Ectodermal cell (in vitro differentiated cells): ENCODE data around the gene OR6P1.

Experiments
- H3K27ac ChIP-seq: 2 replicates; pipeline ENCODE4 v1.7.0; 2013; ENCODE audit warnings: mild to moderate bottlenecking, low read depth, low read length; ENCODE audit not compliant: insufficient read depth, poor library complexity, severe bottlenecking
- H3K27me3 ChIP-seq: 2 replicates; pipeline ENCODE4 v1.7.0; 2013; ENCODE audit warnings: mild to moderate bottlenecking, low read length; ENCODE audit not compliant: insufficient read depth, control insufficient read depth, poor library complexity, severe bottlenecking
- H3K36me3 ChIP-seq: one replicate; pipeline ENCODE4 v1.7.0; 2013; ENCODE audit warnings: low read length; ENCODE audit not compliant: control insufficient read depth, insufficient read depth
- H3K4me1 ChIP-seq: one replicate; pipeline ENCODE4 v1.7.0; 2013; ENCODE audit warnings: low read length; ENCODE audit not compliant: control insufficient read depth, insufficient read depth
- H3K4me3 ChIP-seq: 2 replicates; pipeline ENCODE4 v1.7.0; 2013; ENCODE audit warnings: low read depth, low read length, control low read depth; ENCODE audit not compliant: insufficient read depth
- H3K9me3 ChIP-seq: 2 replicates; pipeline ENCODE4 v1.7.0; 2013; ENCODE audit warnings: mild to moderate bottlenecking, low read length, moderate library complexity; ENCODE audit not compliant: control insufficient read depth
- WGBS, 2 experiments: methylation state at CpG; one replicate each; pipeline ENCODE4 v1.1.7; 2013; ENCODE audit warnings: missing lambda C conversion rate in 2 of 2; 5-methylcytosine and 5-hydroxymethylcytosine counted together

Gene OR6P1

GRCh38 chr1:158572226-158572625 is 1.8 kb upstream of the OR6P1 start:
- H3K4me1 ChIP-seq: no peaks in the 10 kb centered on the region
- H3K27me3 ChIP-seq: no peaks in the 10 kb centered on the region
- no peak overlapping the region for H3K4me3 ChIP-seq
- no peaks in the 10 kb centered on the region for H3K9me3 ChIP-seq
- H3K27ac ChIP-seq: no peak overlapping the region
- 91 to 100% methylated on average over 1 of the region's 1 CpG for WGBS, 2 experiments
- no peaks in the 10 kb centered on the region for H3K36me3 ChIP-seq

- Histone ChIP-seq H3K9me3 (no peaks in the 10 kb centered on the region), H3K27ac (no peak overlapping the region), H3K4me3 (no peak overlapping the region), H3K36me3 (no peaks in the 10 kb centered on the region), H3K4me1 (no peaks in the 10 kb centered on the region), H3K27me3 (no peaks in the 10 kb centered on the region)
- WGBS, 2 experiments: 91 to 95% methylated on average over 2 of the region's 2 CpGs
Observed at GRCh38 chr1:158564608-158565007, 5.8 kb downstream of the OR6P1 start.

- 86% methylated on average over 1 of the region's 2 CpGs; no CpG with 5 or more reads in 1 of the 2 experiments for WGBS, 2 experiments
- Histone ChIP-seq H3K27ac (no peak overlapping the region), H3K4me3 (no peak overlapping the region), H3K36me3 (no peaks in the 10 kb centered on the region), H3K4me1 (no peaks in the 10 kb centered on the region), H3K27me3 (no peaks in the 10 kb centered on the region), H3K9me3 (no peaks in the 10 kb centered on the region)
Observed at GRCh38 chr1:158563853-158564252, 6.5 kb downstream of the OR6P1 start.

- no peaks in the 10 kb centered on the region for H3K4me1 ChIP-seq
- no peaks in the 10 kb centered on the region for H3K27me3 ChIP-seq
- no peak overlapping the region for H3K27ac ChIP-seq
- H3K36me3 ChIP-seq: no peaks in the 10 kb centered on the region
- no peaks in the 10 kb centered on the region for H3K9me3 ChIP-seq
- WGBS, 2 experiments: 100% methylated on average over 1 of the region's 1 CpG
- H3K4me3 ChIP-seq: no peak overlapping the region
Observed at GRCh38 chr1:158559696-158560095, 10.7 kb downstream of the OR6P1 start.

GRCh38 chr1:158554352-158554751 is 16.0 kb downstream of the OR6P1 start, which contains the start of gene OR6Y1:
OR6Y1 (minus strand) TSS chr1:158554405; CDS start chr1:158548105, 6,300 bp downstream.
- 85 to 92% methylated on average over 1 to 3 of the region's 3 CpGs for WGBS, 2 experiments
- Histone ChIP-seq H3K4me1 (no peaks in the 10 kb centered on the region), H3K36me3 (no peaks in the 10 kb centered on the region), H3K4me3 (no peak within 1 kb of the TSS), H3K9me3 (no peaks in the 10 kb centered on the region), H3K27me3 (no peaks in the 10 kb centered on the region), H3K27ac (no peak within 1 kb of the TSS)

- Histone ChIP-seq H3K36me3 (no peaks in the 10 kb centered on the region), H3K4me1 (no peaks in the 10 kb centered on the region), H3K27ac (no peak overlapping the region), H3K4me3 (no peak overlapping the region), H3K9me3 (no peaks in the 10 kb centered on the region), H3K27me3 (no peaks in the 10 kb centered on the region)
- WGBS, 2 experiments: 93 to 97% methylated on average over 1 of the region's 1 CpG
Observed at GRCh38 chr1:158552296-158552695, 18.1 kb downstream of the OR6P1 start.

- H3K9me3 ChIP-seq: no peaks in the 10 kb centered on the region
- H3K4me3 ChIP-seq: no peak overlapping the region
- no peak overlapping the region for H3K27ac ChIP-seq
- H3K36me3 ChIP-seq: no peaks in the 10 kb centered on the region
- no peaks in the 10 kb centered on the region for H3K27me3 ChIP-seq
- H3K4me1 ChIP-seq: no peaks in the 10 kb centered on the region
- WGBS, 2 experiments: 96 to 97% methylated on average over 2 of the region's 2 CpGs
Observed at GRCh38 chr1:158547533-158547932, 22.8 kb downstream of the OR6P1 start.

- Histone ChIP-seq H3K27ac (no peak overlapping the region), H3K9me3 (no peaks in the 10 kb centered on the region), H3K27me3 (no peaks in the 10 kb centered on the region), H3K4me1 (no peaks in the 10 kb centered on the region), H3K36me3 (no peaks in the 10 kb centered on the region), H3K4me3 (no peak overlapping the region)
- 82% methylated on average over 2 of the region's 2 CpGs; no CpG with 5 or more reads in 1 of the 2 experiments for WGBS, 2 experiments
Observed at GRCh38 chr1:158537609-158538008, 32.8 kb downstream of the OR6P1 start.

- Histone ChIP-seq H3K4me1 (no peaks in the 10 kb centered on the region), H3K27me3 (no peaks in the 10 kb centered on the region), H3K36me3 (no peaks in the 10 kb centered on the region), H3K27ac (no peak overlapping the region), H3K9me3 (no peaks in the 10 kb centered on the region), H3K4me3 (no peak overlapping the region)
- 62 to 90% methylated on average over 3 to 5 of the region's 5 CpGs for WGBS, 2 experiments
Observed at GRCh38 chr1:158534496-158534895, 35.9 kb downstream of the OR6P1 start.

GRCh38 chr1:158527190-158527815 is 43.1 kb downstream of the OR6P1 start:
- Histone ChIP-seq H3K9me3 (no peaks in the 10 kb centered on the region), H3K36me3 (no peaks in the 10 kb centered on the region), H3K4me1 (no peaks in the 10 kb centered on the region), H3K27ac (no peak overlapping the region), H3K27me3 (no peaks in the 10 kb centered on the region), H3K4me3 (no peak overlapping the region)
- 0% methylated on average over 2 of the region's 2 CpGs for WGBS, 2 experiments
